ENCODE results near the gene RTTN. TPM values are rescaled to one million over a fixed set of nuclear protein-coding genes. Genes with fewer than 3 reads are reported as not detected.

RTTN gene
- total RNA-seq, 1 donor from 2014 or later = 52.4 TPM

DNA sequence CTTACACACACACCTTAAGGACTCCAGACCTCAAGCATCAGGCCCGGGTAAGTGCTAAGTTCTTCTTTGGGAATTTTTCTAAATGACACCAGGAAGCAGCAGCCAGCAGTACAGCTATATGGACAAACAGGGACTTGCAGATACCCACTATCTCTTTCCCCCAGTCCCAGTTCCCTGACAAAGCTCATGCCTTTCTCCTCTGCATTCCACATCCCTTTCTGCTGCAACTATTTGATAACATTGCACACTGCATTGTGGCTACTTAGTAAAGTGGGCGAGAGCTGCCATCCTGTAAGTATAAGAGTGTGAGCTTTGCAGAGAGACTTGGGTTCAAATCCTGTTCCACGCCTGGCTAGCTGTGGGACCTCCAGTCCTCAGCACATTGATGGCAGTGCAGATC lies 243.8 kb downstream of the RTTN start:
- Mint-ChIP-seq H3K4me3 (no peak overlapping the region), H3K27ac (no peak overlapping the region), H3K4me1 (no peaks in the 10 kb centered on the region), H3K36me3 (no peaks in the 10 kb centered on the region), H3K27me3 (ENCODE audit: insufficient read depth, low read depth) (peaks cover 3% of the 10 kb centered on the region), H3K9me3 (peaks cover 1% of the 10 kb centered on the region)
- no peaks in the 10 kb centered on the region for H3K36me3 ChIP-seq
- H3K4me3 ChIP-seq = no peak overlapping the region
- no peak overlapping the region for H2AFZ ChIP-seq (replicated peaks)
- peaks cover 7% of the 10 kb centered on the region for H3K4me1 ChIP-seq
- no peaks in the 10 kb centered on the region for H3F3A ChIP-seq (ENCODE audit: low read depth)
- H3K27me3 ChIP-seq = no peaks in the 10 kb centered on the region
- H3K9me3 ChIP-seq (ENCODE audit: low read depth) = no peaks in the 10 kb centered on the region
- H3K27ac ChIP-seq = no peak overlapping the region
- H4K20me1 ChIP-seq (ENCODE audit: low read depth) = no peaks in the 10 kb centered on the region
- H3K79me2 ChIP-seq (ENCODE audit: low read depth) = no peaks in the 10 kb centered on the region
- no peak overlapping the region for H3K9ac ChIP-seq
- TF ChIP-seq EZH2 (IDR thresholded peaks at IDR 0.05) (no peak), EZH2phosphoT487 (IDR thresholded peaks at IDR 0.05) (no peak)
- TF ChIP-seq, protein P1, sequence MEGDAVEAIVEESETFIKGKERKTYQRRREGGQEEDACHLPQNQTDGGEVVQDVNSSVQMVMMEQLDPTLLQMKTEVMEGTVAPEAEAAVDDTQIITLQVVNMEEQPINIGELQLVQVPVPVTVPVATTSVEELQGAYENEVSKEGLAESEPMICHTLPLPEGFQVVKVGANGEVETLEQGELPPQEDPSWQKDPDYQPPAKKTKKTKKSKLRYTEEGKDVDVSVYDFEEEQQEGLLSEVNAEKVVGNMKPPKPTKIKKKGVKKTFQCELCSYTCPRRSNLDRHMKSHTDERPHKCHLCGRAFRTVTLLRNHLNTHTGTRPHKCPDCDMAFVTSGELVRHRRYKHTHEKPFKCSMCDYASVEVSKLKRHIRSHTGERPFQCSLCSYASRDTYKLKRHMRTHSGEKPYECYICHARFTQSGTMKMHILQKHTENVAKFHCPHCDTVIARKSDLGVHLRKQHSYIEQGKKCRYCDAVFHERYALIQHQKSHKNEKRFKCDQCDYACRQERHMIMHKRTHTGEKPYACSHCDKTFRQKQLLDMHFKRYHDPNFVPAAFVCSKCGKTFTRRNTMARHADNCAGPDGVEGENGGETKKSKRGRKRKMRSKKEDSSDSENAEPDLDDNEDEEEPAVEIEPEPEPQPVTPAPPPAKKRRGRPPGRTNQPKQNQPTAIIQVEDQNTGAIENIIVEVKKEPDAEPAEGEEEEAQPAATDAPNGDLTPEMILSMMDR (IDR thresholded peaks at IDR 0.05) = no peak
- no peak overlapping the region for H3K4me2 ChIP-seq
- no peak for DNase-seq (ENCODE audit: low spot score)

DNA sequence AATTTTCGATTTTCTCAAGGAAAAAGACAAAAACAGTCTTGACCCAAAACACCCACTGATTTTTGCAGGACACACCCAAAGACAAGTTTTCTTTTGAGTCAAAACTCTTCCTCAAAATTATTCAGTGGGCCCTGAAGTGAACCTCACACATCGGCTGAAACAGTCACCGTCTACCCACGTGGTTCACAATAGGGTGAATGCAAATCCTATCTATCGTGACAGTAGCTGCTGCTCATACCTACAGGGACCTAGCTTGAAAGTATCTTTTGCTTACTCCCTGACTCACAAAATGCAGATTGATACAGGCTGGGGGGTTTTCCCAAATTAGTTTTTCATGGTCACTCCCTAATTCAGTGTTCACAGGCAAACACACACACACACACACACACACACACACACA lies 247.1 kb downstream of the RTTN start:
- Mint-ChIP-seq H3K4me3 (no peak overlapping the region), H3K36me3 (no peaks in the 10 kb centered on the region), H3K27me3 (ENCODE audit: insufficient read depth, low read depth) (peaks cover 2% of the 10 kb centered on the region), H3K9me3 (no peaks in the 10 kb centered on the region), H3K27ac (no peak overlapping the region), H3K4me1 (no peaks in the 10 kb centered on the region)
- Histone ChIP-seq H3K36me3 (no peaks in the 10 kb centered on the region), H3K4me2 (no peak overlapping the region), H3K4me3 (no peak overlapping the region), H4K20me1 (ENCODE audit: low read depth) (no peaks in the 10 kb centered on the region), H3K4me1 (peaks cover 7% of the 10 kb centered on the region), H2AFZ (replicated peaks) (no peak overlapping the region), H3K79me2 (ENCODE audit: low read depth) (no peaks in the 10 kb centered on the region), H3K27ac (no peak overlapping the region), H3K9ac (no peak overlapping the region), H3K27me3 (no peaks in the 10 kb centered on the region), H3F3A (ENCODE audit: low read depth) (no peaks in the 10 kb centered on the region), H3K9me3 (ENCODE audit: low read depth) (no peaks in the 10 kb centered on the region)
- DNase-seq (ENCODE audit: low spot score) = no peak
- TF ChIP-seq, protein P1 (IDR thresholded peaks at IDR 0.05) = no peak
- TF ChIP-seq EZH2phosphoT487 (IDR thresholded peaks at IDR 0.05) (no peak), EZH2 (IDR thresholded peaks at IDR 0.05) (no peak)

DNA sequence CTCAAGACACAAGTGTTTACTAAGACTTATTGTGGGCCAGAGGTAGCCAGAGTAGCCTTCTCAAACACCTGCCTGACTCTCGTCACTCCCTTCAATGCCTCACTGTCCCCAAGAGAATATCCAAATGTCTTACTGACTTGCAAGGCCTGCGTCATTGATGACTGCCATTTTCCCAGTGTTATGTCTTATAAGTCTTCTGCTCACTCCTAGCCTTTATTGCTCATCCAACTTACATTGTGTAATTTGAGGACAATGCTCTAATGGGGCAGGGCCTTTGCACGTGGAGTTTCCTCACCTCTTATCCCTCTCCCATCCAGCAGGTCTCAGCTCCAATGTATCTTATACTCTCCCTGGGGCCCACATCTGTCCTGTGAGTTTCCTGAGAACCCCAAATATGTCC lies 247.7 kb downstream of the RTTN start:
- H3K9ac ChIP-seq = no peak overlapping the region
- H3K9me3 ChIP-seq (ENCODE audit: low read depth) = no peaks in the 10 kb centered on the region
- no peak overlapping the region for H3K27ac ChIP-seq
- H3K4me3 ChIP-seq = no peak overlapping the region
- no peaks in the 10 kb centered on the region for H4K20me1 ChIP-seq (ENCODE audit: low read depth)
- H3K27me3 Mint-ChIP-seq (ENCODE audit: insufficient read depth, low read depth) = peaks cover 2% of the 10 kb centered on the region
- DNase-seq (ENCODE audit: low spot score) = no peak
- H3K9me3 Mint-ChIP-seq = no peaks in the 10 kb centered on the region
- no peaks in the 10 kb centered on the region for H3F3A ChIP-seq (ENCODE audit: low read depth)
- no peak overlapping the region for H3K4me2 ChIP-seq
- no peaks in the 10 kb centered on the region for H3K27me3 ChIP-seq
- H3K36me3 Mint-ChIP-seq = no peaks in the 10 kb centered on the region
- no peak overlapping the region for H2AFZ ChIP-seq (replicated peaks)
- no peaks in the 10 kb centered on the region for H3K79me2 ChIP-seq (ENCODE audit: low read depth)
- no peaks in the 10 kb centered on the region for H3K36me3 ChIP-seq
- no peaks in the 10 kb centered on the region for H3K4me1 Mint-ChIP-seq
- TF ChIP-seq EZH2 (IDR thresholded peaks at IDR 0.05) (no peak), EZH2phosphoT487 (IDR thresholded peaks at IDR 0.05) (no peak)
- TF ChIP-seq, protein P1 (IDR thresholded peaks at IDR 0.05) = no peak
- H3K4me3 Mint-ChIP-seq = no peak overlapping the region
- H3K4me1 ChIP-seq = peaks cover 7% of the 10 kb centered on the region
- H3K27ac Mint-ChIP-seq = no peak overlapping the region

Measured in neural progenitor cell (in vitro differentiated cells).